Measurements from ENCODE around the gene SLC26A6. TPM values are rescaled to one million over a fixed set of nuclear protein-coding genes. Genes with fewer than 3 reads are reported as not detected.

SLC26A6 gene
- total and polyA plus RNA-seq, 2 of the 13 experiments (the other 11 are each of a cell fraction or from before 2014, with no cell fraction given) = 40.7 to 184 TPM

DNA sequence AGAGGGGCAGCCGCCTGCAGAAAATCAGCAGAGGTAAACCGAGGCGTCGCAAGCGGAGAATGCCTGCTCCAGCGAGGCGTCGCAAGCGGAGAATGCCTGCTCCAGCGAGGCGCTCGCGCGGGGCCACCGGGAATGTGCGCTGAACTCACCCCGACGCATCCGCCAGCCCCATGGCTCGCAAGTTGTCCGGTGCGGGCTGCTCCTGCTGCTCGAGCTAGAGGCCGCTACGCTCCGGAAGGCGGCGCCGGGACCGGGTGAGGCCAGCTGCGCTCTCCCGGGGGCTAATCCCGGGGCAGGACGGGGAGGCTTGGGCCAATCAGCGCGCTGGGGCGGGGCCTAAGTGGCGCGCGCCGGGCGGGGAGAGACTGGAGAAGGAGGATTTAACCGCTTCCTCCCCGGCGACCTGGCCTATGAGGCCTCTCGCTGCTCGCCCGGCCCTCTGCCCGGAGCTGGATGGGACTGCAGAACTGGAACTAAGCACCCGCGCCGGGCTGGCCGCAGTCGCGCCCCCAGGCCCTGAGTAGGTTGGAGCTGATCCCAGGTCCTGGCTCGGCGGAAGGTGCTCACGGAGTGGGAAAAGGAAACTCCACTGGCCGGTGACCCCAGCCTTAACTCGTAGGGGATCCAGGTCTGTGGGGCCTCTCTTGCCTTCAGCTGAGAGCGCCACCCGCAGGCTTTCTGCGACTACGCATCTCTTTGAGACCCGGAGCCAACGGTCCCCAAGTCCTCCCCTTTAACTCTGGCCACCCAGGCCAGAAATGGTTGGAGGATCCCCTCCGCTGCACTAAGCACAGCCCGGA lies at the start of gene SLC26A6 (continued):
- TF ChIP-seq ZNF7 (CRISPR knock-in tag; IDR thresholded peaks at IDR 0.05) (no peak), YEATS4 (CRISPR knock-in tag; IDR thresholded peaks at IDR 0.05; ENCODE audit: borderline replicate concordance) (peak; percentile 57; the same call in 1 of the 2 replicates), EEA1 (CRISPR knock-in tag; IDR thresholded peaks at IDR 0.05; ENCODE audit: borderline replicate concordance) (no peak), TSC22D2 (CRISPR knock-in tag; IDR thresholded peaks at IDR 0.05; ENCODE audit: borderline replicate concordance) (no peak), ZNF570 (CRISPR knock-in tag; IDR thresholded peaks at IDR 0.05; ENCODE audit: borderline replicate concordance) (no peak), GATAD2A (CRISPR knock-in tag; IDR thresholded peaks at IDR 0.05) (no peak; the same call in 1 of the 2 replicates), HNF4A (CRISPR knock-in tag; IDR thresholded peaks at IDR 0.05) (peak; percentile 3; the same call in 1 of the 2 replicates), MAFG (CRISPR knock-in tag; IDR thresholded peaks at IDR 0.05) (0 out of 2 replicates have a peak, but pooled peaks have one; percentile 16), HIVEP1 (CRISPR knock-in tag; IDR thresholded peaks at IDR 0.05) (no peak; the same call in none of the 2 replicates), ZNF335 (CRISPR knock-in tag; IDR thresholded peaks at IDR 0.05) (no peak), ZNF333 (CRISPR knock-in tag; IDR thresholded peaks at IDR 0.05; ENCODE audit: borderline replicate concordance) (no peak), ZNF382 (CRISPR knock-in tag; IDR thresholded peaks at IDR 0.05; ENCODE audit: borderline replicate concordance) (no peak), ZNF556 (CRISPR knock-in tag; IDR thresholded peaks at IDR 0.05; ENCODE audit: borderline replicate concordance) (peak; percentile 75; the same call in 1 of the 2 replicates), SAFB2 (CRISPR knock-in tag; IDR thresholded peaks at IDR 0.05; ENCODE audit: borderline replicate concordance, low read depth) (peak; percentile 34; the same call in 1 of the 2 replicates), ZNF33A (CRISPR knock-in tag; IDR thresholded peaks at IDR 0.05; ENCODE audit: borderline replicate concordance) (no peak; the same call in 1 of the 2 replicates), U2AF2 (IDR thresholded peaks at IDR 0.05; ENCODE audit: low read depth, low read length) (no peak), CHD4 (IDR thresholded peaks at IDR 0.05; ENCODE audit: borderline replicate concordance, low read length) (no peak), NCOA5 (CRISPR knock-in tag; IDR thresholded peaks at IDR 0.05) (no peak), DR1 (CRISPR knock-in tag; IDR thresholded peaks at IDR 0.05) (peak; percentile 77), ZNF572 (CRISPR knock-in tag; IDR thresholded peaks at IDR 0.05) (no peak)
- TF ChIP-seq, protein P1, sequence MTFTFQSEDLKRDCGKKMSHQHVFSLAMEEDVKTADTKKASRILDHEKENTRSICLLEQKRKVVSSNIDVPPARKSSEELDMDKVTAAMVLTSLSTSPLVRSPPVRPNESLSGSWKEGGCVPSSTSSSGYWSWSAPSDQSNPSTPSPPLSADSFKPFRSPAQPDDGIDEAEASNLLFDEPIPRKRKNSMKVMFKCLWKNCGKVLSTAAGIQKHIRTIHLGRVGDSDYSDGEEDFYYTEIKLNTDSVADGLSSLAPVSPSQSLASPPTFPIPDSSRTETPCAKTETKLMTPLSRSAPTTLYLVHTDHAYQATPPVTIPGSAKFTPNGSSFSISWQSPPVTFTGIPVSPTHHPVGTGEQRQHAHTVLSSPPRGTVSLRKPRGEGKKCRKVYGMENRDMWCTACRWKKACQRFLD (CRISPR knock-in tag; IDR thresholded peaks at IDR 0.05; ENCODE audit: borderline replicate concordance) = peak; percentile 49; the same call in 1 of the 2 replicates
- TF ChIP-seq, protein P2, sequence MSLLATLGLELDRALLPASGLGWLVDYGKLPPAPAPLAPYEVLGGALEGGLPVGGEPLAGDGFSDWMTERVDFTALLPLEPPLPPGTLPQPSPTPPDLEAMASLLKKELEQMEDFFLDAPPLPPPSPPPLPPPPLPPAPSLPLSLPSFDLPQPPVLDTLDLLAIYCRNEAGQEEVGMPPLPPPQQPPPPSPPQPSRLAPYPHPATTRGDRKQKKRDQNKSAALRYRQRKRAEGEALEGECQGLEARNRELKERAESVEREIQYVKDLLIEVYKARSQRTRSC (CRISPR knock-in tag; IDR thresholded peaks at IDR 0.05; ENCODE audit: low read depth) = peak; percentile 56; the same call in 1 of the 2 replicates
- TF ChIP-seq, protein P3, sequence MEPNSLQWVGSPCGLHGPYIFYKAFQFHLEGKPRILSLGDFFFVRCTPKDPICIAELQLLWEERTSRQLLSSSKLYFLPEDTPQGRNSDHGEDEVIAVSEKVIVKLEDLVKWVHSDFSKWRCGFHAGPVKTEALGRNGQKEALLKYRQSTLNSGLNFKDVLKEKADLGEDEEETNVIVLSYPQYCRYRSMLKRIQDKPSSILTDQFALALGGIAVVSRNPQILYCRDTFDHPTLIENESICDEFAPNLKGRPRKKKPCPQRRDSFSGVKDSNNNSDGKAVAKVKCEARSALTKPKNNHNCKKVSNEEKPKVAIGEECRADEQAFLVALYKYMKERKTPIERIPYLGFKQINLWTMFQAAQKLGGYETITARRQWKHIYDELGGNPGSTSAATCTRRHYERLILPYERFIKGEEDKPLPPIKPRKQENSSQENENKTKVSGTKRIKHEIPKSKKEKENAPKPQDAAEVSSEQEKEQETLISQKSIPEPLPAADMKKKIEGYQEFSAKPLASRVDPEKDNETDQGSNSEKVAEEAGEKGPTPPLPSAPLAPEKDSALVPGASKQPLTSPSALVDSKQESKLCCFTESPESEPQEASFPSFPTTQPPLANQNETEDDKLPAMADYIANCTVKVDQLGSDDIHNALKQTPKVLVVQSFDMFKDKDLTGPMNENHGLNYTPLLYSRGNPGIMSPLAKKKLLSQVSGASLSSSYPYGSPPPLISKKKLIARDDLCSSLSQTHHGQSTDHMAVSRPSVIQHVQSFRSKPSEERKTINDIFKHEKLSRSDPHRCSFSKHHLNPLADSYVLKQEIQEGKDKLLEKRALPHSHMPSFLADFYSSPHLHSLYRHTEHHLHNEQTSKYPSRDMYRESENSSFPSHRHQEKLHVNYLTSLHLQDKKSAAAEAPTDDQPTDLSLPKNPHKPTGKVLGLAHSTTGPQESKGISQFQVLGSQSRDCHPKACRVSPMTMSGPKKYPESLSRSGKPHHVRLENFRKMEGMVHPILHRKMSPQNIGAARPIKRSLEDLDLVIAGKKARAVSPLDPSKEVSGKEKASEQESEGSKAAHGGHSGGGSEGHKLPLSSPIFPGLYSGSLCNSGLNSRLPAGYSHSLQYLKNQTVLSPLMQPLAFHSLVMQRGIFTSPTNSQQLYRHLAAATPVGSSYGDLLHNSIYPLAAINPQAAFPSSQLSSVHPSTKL (CRISPR knock-in tag; IDR thresholded peaks at IDR 0.05) = no peak

All from HepG2 (cell line).